ENCODE data around the gene RAPGEF6.

GRCh38 chr5:131619102-131619501 is 15.9 kb downstream of the RAPGEF6 start:
- TF ChIP-seq, protein P1, sequence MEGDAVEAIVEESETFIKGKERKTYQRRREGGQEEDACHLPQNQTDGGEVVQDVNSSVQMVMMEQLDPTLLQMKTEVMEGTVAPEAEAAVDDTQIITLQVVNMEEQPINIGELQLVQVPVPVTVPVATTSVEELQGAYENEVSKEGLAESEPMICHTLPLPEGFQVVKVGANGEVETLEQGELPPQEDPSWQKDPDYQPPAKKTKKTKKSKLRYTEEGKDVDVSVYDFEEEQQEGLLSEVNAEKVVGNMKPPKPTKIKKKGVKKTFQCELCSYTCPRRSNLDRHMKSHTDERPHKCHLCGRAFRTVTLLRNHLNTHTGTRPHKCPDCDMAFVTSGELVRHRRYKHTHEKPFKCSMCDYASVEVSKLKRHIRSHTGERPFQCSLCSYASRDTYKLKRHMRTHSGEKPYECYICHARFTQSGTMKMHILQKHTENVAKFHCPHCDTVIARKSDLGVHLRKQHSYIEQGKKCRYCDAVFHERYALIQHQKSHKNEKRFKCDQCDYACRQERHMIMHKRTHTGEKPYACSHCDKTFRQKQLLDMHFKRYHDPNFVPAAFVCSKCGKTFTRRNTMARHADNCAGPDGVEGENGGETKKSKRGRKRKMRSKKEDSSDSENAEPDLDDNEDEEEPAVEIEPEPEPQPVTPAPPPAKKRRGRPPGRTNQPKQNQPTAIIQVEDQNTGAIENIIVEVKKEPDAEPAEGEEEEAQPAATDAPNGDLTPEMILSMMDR (IDR thresholded peaks at IDR 0.05; ENCODE audit: low read depth, low read length): no peak
- no peak for TF ChIP-seq EZH2phosphoT487 (IDR thresholded peaks at IDR 0.05; ENCODE audit: low read depth)
